PC-9 (cell line): ENCODE data around the gene HPS3.

ENCODE experiments used
- EZH2 ChIP-seq: fragments of 200-600 bp; sonication (generic); IDR thresholded peaks from 2 replicates; pipeline ENCODE4 v1.8.0; 2017; ENCODE audit warnings: antibody characterized with exemption, low read depth
- TF ChIP-seq, protein P1 (sequence below): fragments of 200-600 bp; sonication (generic); conservative IDR thresholded peaks from 2 replicates; pipeline ENCODE4 v1.6.1; 2017; ENCODE audit warnings: mixed run types, antibody characterized with exemption, mild to moderate bottlenecking, moderate library complexity

DNA sequence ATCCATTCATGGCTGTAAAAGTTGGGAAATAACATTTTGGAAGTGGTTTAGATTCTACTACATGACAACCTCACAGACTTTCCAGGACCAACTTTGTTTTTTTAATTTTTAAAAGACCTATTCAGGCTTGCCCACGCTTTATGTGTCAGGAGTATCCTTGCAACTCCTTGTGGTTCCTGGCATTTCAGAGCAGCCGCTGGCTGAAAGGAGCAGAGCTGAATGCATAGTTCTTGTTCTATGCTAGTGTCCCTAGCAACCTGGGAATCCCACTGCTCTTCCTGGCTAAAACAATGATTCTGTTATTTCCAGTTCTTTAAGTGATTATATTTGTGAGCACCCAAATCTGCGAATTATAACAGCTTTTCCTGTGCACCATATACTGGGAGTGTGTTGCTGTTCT is 57.3 kb downstream of the HPS3 start:
- TF ChIP-seq, protein P1, sequence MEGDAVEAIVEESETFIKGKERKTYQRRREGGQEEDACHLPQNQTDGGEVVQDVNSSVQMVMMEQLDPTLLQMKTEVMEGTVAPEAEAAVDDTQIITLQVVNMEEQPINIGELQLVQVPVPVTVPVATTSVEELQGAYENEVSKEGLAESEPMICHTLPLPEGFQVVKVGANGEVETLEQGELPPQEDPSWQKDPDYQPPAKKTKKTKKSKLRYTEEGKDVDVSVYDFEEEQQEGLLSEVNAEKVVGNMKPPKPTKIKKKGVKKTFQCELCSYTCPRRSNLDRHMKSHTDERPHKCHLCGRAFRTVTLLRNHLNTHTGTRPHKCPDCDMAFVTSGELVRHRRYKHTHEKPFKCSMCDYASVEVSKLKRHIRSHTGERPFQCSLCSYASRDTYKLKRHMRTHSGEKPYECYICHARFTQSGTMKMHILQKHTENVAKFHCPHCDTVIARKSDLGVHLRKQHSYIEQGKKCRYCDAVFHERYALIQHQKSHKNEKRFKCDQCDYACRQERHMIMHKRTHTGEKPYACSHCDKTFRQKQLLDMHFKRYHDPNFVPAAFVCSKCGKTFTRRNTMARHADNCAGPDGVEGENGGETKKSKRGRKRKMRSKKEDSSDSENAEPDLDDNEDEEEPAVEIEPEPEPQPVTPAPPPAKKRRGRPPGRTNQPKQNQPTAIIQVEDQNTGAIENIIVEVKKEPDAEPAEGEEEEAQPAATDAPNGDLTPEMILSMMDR = no peak
- no peak for TF ChIP-seq EZH2
